Cardiac septum (tissue), 1 donor: Measurements from ENCODE around the gene GRIK1. TPM values are rescaled to one million over a fixed set of nuclear protein-coding genes. Genes with fewer than 3 reads are reported as not detected.

Experiments
- DNase-seq: peaks from one replicate; pipeline ENCODE4 v3.0.0-alpha.2; 2020; ENCODE audit warnings: low spot score
- intact Hi-C: fragments of 100-400 bp; cut with DNase I; formaldehyde crosslinking; loops from one replicate; pipeline ENCODE4 v1.14.0; 2022
- total RNA-seq: library from RNA; stranded (reverse); fragmentation: NEBNext Ultra II Directional; extraction: Animal tissue kit (Norgen Biotek cat#: 25700); gene quantifications from one replicate; pipeline ENCODE4 v1.2.1, GENCODE V29; 2021
- donor health status: DM: no; HTN: no; CAD: no.

GRIK1 gene
- total RNA-seq, 1 donor from 2014 or later: not detected

GRCh38 chr21:29521872-29522271 lies 417.9 kb downstream of the GRIK1 start:
- DNase-seq: no peak
- intact Hi-C loops: no loop called here

GRCh38 chr21:29520171-29520570 lies 419.6 kb downstream of the GRIK1 start:
- intact Hi-C loops: no loop called here
- DNase-seq: no peak

- DNase-seq: no peak
Observed at GRCh38 chr21:29514652-29515247, 425.0 kb downstream of the GRIK1 start.

GRCh38 chr21:29513535-29513934 lies 426.3 kb downstream of the GRIK1 start:
- intact Hi-C loops: no loop called here
- no peak for DNase-seq

More at GRCh38 chr21:29514652-29515247, 425.0 kb downstream of the GRIK1 start:
- intact Hi-C loops: no loop called here

- intact Hi-C loops: no loop called here
- DNase-seq: no peak
Observed at GRCh38 chr21:29511096-29511495, 428.7 kb downstream of the GRIK1 start.

- DNase-seq: no peak
- intact Hi-C loops: no loop called here
Observed at GRCh38 chr21:29509121-29509520, 430.7 kb downstream of the GRIK1 start.

- DNase-seq: no peak
- intact Hi-C loops: no loop called here
Observed at GRCh38 chr21:29508301-29508700, 431.5 kb downstream of the GRIK1 start.

- intact Hi-C loops: no loop called here
Observed at GRCh38 chr21:29506947-29507346, 432.8 kb downstream of the GRIK1 start.

GRCh38 chr21:29506214-29506613 lies 433.6 kb downstream of the GRIK1 start:
- intact Hi-C loops: no loop called here

More at GRCh38 chr21:29506947-29507346, 432.8 kb downstream of the GRIK1 start:
- DNase-seq: no peak

GRCh38 chr21:29504751-29505321 lies 435.0 kb downstream of the GRIK1 start:
- intact Hi-C loops: no loop called here
- DNase-seq: no peak

More at GRCh38 chr21:29506214-29506613, 433.6 kb downstream of the GRIK1 start:
- no peak for DNase-seq

GRCh38 chr21:29501451-29501850 lies 438.3 kb downstream of the GRIK1 start:
- DNase-seq: no peak
- intact Hi-C loops: no loop called here

- no peak for DNase-seq
- intact Hi-C loops: no loop called here
Observed at GRCh38 chr21:29499734-29500343, 440.0 kb downstream of the GRIK1 start.

GRCh38 chr21:29499229-29499628 lies 440.6 kb downstream of the GRIK1 start:
- DNase-seq: no peak
- intact Hi-C loops: no loop called here

GRCh38 chr21:29496337-29496736 lies 443.5 kb downstream of the GRIK1 start:
- intact Hi-C loops: no loop called here
- no peak for DNase-seq

- intact Hi-C loops: no loop called here
- no peak for DNase-seq
Observed at GRCh38 chr21:29490016-29490415, 449.8 kb downstream of the GRIK1 start.

GRCh38 chr21:29487154-29487553 lies 452.6 kb downstream of the GRIK1 start:
- intact Hi-C loops: no loop called here
- DNase-seq: no peak

Other genes starting within 250 kb of the GRIK1 start
- gene CLDN17, start 226.8 kb upstream of the GRIK1 start, total RNA-seq: not detected